GM18951 (cell line): ENCODE data around the gene GLE1.
"Not testable (repeated sequence)": the region's sequence is repeated elsewhere in the genome, so short reads cannot be mapped to it uniquely, and the experiment has no call there.

Experiments used
- POLR2A ChIP-seq: IDR thresholded peaks from 4 replicates; pipeline ENCODE4 v1.6.1; 2011; ENCODE audit warnings: mild to moderate bottlenecking; ENCODE audit not compliant: insufficient read length, insufficient read depth; ENCODE audit errors: extremely low read depth
- in situ Hi-C: fragments of 300-500 bp; cut with MboI; formaldehyde crosslinking; loops from one replicate; pipeline ENCODE4 v1.12.0; 2022; ENCODE audit warnings: low sequenced_read_pairs, mixed read lengths, inconsistent platforms; ENCODE audit not compliant: unreplicated experiment

Gene GLE1

DNA sequence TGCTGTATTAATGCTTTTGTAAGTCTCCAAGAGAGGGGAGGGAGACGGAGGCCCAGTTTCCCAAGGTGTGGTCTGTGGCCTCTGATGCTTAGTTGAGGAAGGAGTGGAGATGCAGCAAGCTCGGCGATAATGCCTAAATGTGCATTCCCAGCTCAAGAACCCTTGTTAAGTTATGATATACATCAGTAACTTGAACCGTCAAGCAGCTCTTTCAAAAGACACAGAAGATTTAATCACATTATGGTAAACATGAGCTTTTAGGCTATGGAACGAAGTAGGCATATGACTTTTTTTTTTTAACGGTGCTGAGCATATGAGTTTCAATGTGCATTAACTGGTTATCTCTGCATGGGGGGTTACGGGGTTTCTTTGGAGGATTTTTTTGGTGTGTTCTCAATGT is 22.3 kb upstream of the GLE1 start:
- in situ Hi-C loops = no loop called here
- no peak for TF ChIP-seq POLR2A

DNA sequence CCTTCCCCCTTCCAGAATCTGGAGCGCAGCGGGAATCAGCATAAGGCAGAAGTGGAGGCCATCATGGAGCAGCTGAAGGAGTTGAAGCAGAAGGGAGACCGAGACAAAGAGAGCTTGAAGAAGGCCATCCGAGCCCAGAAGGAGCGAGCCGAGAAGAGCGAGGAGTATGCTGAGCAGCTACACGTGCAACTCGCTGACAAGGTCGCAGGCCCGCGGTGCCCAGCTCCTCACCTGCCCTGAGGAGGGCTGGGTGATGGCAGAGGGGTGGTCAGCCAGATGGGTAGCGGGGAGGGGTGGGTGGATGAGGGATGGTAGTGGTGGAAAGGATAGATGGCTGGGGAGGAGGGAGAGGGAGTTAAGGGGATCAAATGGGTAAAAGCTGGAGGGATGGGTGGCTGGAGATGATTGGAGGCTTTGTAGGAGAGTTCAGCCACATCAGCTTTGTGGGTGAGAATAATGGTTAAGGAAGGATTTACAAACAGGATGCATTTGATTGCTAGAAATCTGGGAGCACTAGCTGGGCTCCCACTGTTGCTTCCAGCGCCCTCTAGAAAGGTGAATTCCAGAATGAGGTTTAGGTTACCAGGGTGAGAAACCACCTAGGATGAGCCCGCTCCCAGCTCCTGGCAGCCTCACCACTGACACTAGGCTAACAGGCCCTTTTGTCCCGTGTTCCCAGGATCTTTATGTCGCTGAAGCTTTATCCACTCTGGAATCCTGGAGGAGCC is 19.7 kb upstream of the GLE1 start:
- in situ Hi-C loops = no loop called here
- TF ChIP-seq POLR2A = no peak

DNA sequence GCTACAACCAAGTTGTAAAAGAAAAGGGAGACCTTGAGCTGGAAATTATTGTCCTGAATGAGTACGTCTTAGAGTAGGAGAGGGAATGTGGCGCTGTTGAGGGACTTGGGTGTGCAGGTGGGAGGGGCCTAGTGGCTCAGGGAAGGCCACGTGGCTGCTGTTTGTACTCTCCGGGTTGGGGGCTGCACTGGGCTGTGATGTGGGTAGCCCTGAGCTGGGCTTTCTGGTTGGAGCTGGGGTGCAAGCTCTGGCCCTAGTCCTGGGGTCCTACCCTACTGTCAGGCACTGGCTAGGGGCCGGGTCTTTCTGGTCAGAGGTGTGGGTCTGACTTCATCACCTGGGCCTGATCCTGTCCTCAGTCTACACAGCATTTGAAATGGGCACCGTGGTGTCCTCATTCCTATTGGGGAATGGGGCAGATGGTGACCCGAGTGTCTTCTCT is 19.1 kb upstream of the GLE1 start:
- in situ Hi-C loops = no loop called here
- no peak for TF ChIP-seq POLR2A

DNA sequence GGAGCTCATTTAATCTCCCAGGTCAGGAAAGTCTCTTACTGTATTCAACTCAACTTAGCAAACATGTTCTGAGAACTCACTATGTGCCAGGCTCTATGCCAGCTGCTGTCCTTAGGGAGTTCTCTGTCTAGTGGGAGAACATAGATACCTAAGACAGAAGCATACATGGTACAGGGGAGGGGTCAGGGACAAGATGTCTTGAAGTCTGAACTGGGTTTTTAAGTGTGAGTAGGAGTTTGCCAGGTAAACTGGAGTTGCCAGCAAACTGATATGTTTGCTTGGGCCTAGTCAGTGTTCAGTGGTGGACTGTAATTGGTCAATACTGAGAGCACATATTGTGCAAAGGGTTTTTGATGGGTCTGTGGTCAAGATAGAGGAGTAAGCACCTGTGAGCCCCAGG is 18.3 kb upstream of the GLE1 start:
- in situ Hi-C loops = no loop called here
- no peak for TF ChIP-seq POLR2A

DNA sequence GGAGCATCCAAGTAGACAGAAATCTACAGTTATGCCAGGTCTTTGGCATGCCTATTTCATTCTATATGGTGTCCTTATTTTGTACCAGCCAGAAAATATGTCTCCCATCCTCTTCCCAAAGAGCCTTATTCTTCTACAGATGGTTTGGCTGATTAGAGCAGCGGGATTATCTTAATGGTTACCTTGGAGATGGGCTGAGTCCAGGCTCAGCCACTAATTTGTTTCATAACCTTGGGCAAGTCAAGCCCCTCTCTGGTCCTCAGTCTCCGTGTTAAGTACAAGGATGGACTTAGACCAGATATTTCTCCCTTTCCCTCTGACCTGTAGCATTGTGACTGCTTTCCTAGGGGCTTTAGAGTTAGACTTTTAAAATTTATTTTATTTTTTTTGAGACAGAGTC is 11.1 kb upstream of the GLE1 start:
- no peak for TF ChIP-seq POLR2A
- in situ Hi-C loops = no loop called here

DNA sequence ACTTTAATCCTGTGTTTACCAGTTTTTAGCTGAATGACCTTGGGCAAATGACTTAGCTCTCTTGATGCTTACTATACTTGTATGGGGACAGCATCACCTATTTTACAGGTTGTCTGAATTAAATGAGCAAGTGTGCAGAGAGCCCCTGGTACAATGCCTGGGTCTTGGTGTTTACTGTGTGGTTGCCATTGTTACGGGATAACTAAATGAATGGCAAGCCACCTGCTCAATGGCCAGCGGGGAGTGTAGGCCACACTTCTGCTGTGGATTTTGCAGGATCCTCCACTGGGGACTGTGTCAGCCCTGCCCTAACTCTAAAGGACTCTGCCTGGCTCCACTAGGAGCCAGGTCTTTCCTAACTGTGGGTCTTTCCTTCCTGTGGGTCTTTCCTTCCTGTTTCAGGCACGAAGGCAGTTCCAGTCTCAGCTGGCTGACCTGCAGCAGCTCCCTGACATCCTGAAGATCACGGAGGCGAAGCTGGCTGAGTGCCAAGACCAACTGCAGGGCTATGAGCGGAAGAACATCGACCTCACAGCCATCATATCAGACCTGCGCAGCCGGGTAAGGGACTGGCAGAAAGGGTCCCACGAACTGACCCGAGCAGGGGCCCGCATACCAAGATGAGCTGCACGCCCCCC is 10.3 kb upstream of the GLE1 start:
- in situ Hi-C loops = no loop called here
- no peak for TF ChIP-seq POLR2A

DNA sequence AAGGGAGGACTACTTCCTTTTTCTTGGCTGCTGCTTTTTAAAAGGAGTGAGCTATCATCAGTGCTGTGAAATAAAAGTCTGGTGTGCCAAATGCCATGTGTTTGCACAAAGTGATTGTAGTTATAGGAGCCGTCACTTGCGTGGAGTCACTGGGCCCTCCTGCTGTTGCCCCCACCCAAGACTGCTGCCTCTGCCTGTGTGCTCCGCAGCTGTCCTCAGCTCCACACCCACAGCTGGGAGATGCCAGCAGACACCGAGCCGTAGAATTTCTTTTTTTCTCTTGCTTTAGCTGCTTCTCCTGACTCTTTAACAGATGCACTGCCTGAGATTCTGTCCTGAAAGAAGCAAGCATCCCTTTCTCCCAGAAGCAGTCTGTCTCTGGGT is 9.8 kb upstream of the GLE1 start:
- no peak for TF ChIP-seq POLR2A
- in situ Hi-C loops = no loop called here

DNA sequence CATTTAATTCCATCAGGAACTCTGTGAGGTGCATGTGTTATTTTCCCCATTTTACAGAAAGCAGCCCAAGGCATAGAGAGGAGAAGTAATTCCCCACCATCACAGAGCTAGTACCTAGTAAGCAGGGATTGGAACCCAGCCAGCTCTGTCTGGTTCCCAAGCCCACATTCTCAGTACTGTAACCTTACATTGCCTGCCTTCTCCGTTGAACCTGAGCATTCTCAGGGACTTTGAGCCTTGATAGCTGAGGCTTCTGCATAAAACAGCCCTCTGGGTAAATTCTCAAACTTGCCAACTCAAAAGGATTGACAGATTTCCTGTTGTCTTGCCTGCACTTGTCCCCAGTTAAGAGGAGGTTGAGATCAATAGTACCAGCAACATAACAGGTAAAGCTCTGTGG is 9.2 kb upstream of the GLE1 start:
- in situ Hi-C loops = no loop called here
- no peak for TF ChIP-seq POLR2A

DNA sequence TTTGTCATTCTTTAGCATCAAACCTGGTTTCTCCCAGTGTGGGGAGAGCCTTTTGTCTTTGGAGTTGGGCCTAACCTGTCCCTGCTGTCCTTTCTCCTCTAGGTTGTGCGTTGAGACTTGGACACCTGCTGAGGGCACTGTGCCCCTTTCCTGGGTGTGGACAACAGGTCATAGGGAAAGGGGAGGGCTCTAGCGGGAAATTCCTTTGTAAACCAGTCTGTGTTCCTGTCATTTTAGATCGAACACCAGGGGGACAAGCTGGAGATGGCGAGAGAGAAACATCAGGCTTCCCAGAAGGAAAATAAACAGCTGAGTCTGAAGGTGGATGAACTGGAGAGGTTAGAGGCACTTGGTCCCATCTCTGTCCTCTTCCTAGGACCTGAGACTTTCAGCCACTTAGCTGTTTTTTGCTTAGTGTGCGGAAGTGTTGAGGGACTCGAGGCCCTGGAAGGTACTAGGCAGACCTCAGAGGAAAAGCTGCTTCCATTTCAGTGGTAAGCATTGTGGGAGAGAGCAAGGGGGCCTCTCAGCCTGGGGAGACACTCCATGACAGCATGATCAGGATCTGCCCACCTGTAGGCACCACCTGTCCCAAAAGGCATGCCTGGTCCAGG is 8.6 kb upstream of the GLE1 start:
- in situ Hi-C loops = no loop called here
- TF ChIP-seq POLR2A = no peak

DNA sequence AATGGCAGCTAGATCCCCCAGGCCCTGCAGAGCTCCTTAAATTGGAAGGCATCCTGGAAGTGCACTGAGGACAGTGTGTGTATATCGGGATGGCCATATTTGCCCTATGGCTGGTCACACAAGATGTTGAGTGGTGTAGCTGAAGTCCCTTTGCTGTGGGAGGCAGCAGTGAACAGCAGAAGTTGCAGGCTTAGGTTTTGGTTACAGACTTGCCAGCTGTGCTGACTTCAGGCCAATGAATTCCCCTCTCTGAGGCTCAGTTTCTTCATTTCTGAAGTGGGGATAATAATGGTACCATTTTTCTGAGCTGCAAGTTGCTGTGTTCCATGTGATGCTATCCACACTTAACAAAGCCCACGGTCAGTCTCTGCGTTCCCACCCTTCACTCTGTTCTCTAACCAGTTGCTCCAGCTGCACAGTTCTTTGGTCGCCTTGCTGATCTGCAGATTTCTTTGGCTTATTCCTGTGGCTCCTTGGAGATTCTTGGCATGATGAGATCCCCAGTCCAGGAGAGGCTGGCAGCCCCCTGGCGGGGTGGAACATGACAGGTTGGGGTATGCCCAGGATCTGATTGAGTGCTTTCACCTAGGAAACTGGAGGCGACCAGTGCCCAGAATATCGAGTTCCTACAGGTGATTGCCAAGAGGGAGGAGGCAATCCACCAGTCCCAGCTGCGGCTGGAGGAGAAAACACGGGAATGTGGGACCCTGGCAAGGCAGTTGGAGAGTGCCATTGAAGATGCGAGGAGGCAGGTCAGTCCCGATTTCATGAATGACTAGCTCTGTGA is 6.5 kb upstream of the GLE1 start:
- no peak for TF ChIP-seq POLR2A
- in situ Hi-C loops = no loop called here

DNA sequence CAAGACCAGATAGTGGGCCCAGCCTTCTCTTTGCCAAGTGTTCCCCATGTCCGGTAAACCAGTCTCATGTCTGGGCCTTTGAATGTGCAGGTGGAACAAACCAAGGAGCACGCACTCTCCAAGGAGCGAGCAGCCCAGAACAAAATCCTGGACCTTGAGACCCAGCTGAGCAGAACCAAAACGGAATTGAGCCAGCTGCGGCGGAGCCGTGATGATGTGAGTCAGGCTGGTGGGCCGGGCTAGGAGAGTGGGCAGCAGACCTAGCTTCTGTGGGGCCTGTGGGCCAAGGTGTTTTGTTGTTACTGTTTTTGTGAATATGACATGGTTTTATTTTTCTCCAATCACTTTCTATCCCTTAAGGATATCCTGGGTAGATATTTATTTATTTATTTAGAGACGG is 5.6 kb upstream of the GLE1 start:
- in situ Hi-C loops = no loop called here
- TF ChIP-seq POLR2A = no peak

DNA sequence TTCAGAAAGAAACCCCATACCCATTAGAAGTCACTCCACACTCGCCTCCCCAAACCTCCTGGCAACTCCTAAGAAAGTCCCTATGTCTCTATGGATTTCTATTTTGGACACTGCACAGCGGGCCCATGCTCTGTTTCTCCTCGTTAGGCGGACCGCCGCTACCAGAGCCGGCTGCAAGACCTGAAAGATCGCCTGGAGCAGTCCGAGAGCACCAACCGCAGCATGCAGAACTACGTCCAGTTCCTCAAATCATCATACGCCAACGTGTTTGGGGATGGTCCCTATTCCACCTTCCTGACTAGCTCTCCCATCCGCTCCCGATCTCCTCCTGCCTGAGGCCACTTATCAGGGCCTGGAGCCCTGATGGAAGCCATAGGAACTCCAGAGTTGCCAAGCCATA is 4.6 kb upstream of the GLE1 start:
- TF ChIP-seq POLR2A = no peak
- in situ Hi-C loops = no loop called here

DNA sequence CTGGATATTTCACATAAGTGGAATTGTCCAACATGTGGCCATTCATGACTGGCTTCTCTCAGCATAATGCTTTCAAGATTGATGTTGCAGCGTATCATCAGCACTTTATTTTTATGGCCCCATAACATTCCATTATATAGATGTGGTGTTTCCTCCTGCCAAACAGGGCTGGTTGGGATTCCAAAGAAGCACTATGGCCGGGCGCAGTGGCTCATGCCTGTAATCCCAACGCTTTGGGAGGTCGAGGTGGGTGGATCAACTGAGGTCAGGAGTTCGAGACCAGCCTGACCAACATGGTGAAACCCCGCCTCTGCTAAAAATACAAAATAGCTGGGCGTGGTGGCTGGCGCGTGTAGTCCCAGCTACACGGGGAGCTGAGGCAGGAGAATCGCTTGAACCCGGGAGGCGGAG is 1.1 kb upstream of the GLE1 start:
- in situ Hi-C loops = not testable (repeated sequence)

DNA sequence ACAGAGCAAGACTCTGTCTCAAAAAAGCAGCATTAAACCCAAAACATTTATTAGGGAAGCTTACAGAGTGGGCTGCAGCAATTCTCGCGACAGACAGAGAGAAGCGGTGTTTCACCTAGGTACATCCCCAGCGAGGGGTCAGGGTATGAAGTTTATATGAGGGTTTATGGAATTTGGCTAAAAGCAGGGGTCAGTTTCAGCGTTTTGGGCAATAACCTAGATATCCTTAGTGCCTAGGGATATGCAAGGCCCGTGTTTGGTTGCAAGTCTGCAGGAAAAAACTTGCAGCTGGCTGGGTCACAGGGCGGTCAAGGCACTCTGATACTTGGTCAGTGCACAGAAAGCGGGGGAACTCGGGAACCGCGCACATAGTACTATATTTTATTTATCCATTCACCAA is 649 bp upstream of the GLE1 start:
- no peak for TF ChIP-seq POLR2A
- in situ Hi-C loops = no loop called here

DNA sequence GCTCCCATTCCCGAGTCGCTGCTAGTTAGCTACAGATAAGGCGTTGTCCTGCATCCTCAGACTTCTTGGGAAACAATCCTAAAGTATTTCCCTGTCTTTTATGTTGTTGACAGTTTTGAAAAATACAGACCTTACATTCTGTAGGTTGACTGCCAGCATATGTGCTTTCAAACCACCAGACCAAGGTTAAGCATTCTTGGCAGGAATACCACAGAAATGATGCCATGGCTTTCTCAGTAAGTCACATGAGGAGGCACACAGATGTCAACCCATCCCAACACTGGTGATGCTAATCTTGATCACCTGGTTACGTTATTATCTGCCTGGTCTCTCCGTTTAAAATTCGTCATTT is 871 bp downstream of the GLE1 start:
- in situ Hi-C loops = no loop called here
- no peak for TF ChIP-seq POLR2A

DNA sequence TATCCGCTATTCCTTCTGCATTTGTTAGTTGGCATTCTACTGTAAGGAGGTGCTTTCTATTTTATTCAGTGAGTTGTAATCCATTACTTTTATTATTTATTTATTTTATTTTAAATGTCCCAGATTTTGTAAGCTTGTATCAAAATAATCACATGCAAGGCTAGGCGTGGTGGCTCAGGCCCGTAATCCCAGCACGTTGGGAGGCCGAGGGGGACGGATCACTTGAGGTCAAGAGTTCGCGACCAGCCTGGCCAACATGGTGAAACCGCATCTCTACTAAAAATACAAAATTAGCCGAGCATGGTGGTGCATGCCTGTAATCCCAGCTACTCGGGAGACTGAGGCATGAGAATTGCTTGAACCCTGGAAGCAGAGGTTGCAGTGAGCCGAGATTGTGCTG is 1.4 kb downstream of the GLE1 start:
- in situ Hi-C loops = not testable (repeated sequence)
